ENCODE data around the gene TUBB8B.
"Not testable (repeated sequence)": the region's sequence is repeated elsewhere in the genome, so short reads cannot be mapped to it uniquely, and the experiment has no call there.

DNA sequence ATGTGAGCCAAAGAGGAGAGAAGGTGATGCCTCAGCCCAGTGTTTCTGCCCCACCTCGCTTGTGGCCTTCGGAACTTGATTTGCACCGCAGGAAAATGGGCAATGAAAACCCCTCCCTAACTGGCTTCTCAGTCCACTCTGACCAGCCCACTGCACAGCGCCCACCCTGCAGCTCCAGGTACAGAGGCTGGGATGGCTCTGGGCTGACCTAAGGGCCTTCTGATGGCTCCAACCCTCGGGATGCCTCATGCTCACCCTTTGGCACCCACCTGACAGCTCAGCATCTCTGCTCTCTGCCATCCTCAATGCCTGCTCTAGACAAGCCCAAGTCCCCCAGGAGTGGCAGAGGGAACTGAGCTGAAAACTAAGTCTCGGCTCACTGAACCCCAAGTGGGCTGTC lies 36.2 kb downstream of the TUBB8B start:
- TF ChIP-seq, protein P1, sequence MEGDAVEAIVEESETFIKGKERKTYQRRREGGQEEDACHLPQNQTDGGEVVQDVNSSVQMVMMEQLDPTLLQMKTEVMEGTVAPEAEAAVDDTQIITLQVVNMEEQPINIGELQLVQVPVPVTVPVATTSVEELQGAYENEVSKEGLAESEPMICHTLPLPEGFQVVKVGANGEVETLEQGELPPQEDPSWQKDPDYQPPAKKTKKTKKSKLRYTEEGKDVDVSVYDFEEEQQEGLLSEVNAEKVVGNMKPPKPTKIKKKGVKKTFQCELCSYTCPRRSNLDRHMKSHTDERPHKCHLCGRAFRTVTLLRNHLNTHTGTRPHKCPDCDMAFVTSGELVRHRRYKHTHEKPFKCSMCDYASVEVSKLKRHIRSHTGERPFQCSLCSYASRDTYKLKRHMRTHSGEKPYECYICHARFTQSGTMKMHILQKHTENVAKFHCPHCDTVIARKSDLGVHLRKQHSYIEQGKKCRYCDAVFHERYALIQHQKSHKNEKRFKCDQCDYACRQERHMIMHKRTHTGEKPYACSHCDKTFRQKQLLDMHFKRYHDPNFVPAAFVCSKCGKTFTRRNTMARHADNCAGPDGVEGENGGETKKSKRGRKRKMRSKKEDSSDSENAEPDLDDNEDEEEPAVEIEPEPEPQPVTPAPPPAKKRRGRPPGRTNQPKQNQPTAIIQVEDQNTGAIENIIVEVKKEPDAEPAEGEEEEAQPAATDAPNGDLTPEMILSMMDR (IDR thresholded peaks at IDR 0.05; ENCODE audit: insufficient read depth, low read depth, low read length), result not testable (repeated sequence)
- TF ChIP-seq EZH2 (IDR thresholded peaks at IDR 0.05; ENCODE audit: insufficient read depth, low read length), result not testable (repeated sequence)

Data from astrocyte (in vitro differentiated cells and primary cell).